Measurements from ENCODE around the gene DDX27. TPM values are rescaled to one million over a fixed set of nuclear protein-coding genes. Genes with fewer than 3 reads are reported as not detected.
A peak's percentile ranks its signal among the peaks of the same experiment; 100 is the strongest.

Gene DDX27
- total and polyA plus RNA-seq, 2 of the 8 experiments (the other 6 are each of a cell fraction or from before 2014, with no cell fraction given) = 42.7 to 51.0 TPM

- peaks cover 63 to 72% of the 10 kb centered on the region in 2 experiments for H4K20me1 ChIP-seq (replicated peaks in 1 of 2; ENCODE audit: control insufficient read depth in 1 of 2, insufficient read depth in 2 of 2, low read length in 2 of 2)
- TF ChIP-seq MAFK (IDR thresholded peaks at IDR 0.05; ENCODE audit: low read depth, low read length) = no peak
- no peak for TF ChIP-seq CREB1 (IDR thresholded peaks at IDR 0.05)
- TF ChIP-seq RFX5 (IDR thresholded peaks at IDR 0.05; ENCODE audit: borderline replicate concordance, low read depth, low read length) = no peak
- TF ChIP-seq SIN3A (conservative IDR thresholded peaks at IDR 0.05 in 1 of 2, IDR thresholded peaks at IDR 0.05 in 1 of 2; ENCODE audit: low read depth in 1 of 2, low read length in 2 of 2) = 0 out of 4 replicates have a peak, but pooled peaks of 1 of the 2 experiments have one; percentile 51
- peak; percentile 29; the same call in 1 of the 2 replicates for TF ChIP-seq CHD2 (IDR thresholded peaks at IDR 0.05; ENCODE audit: low read length)
- TF ChIP-seq POLR2AphosphoS5 (IDR thresholded peaks at IDR 0.05; ENCODE audit: low read depth, low read length) = peak; percentile 81
- no peak for TF ChIP-seq ATF3 (IDR thresholded peaks at IDR 0.05; ENCODE audit: insufficient read depth, low read depth, low read length)
- peak; percentile 60 to 87 for TF ChIP-seq POLR2A (IDR thresholded peaks at IDR 0.05; ENCODE audit: control extremely low read depth in 1 of 2, low read depth in 2 of 2, low read length in 2 of 2)
- no peak for TF ChIP-seq JUN (IDR thresholded peaks at IDR 0.05; ENCODE audit: low read depth, low read length)
Observed at GRCh38 chr20:49283703-49284625, 64.7 kb downstream of the DDX27 start.

More at GRCh38 chr20:49283703-49284625, 64.7 kb downstream of the DDX27 start:
- Histone ChIP-seq H3K23me2 (ENCODE audit: low read depth, low read length) (peaks cover 37% of the 10 kb centered on the region), H3K27me3 (replicated peaks in 1 of 4; ENCODE audit: control insufficient read depth in 3 of 4, extremely low read depth in 1 of 4, insufficient read depth in 3 of 4, low read length in 3 of 4) (peaks cover 0 to 1% (median 0%) of the 10 kb centered on the region in 4 experiments; a peak in 1 of 7 replicates), H2BK15ac (ENCODE audit: low read length) (no peak overlapping the region), H3K79me2 (ENCODE audit: control insufficient read depth in 1 of 2, insufficient read depth in 2 of 2, low read length in 2 of 2) (peaks cover 55 to 92% of the 10 kb centered on the region in 2 experiments), H4K91ac (replicated peaks; ENCODE audit: insufficient read length, low read length) (no peak overlapping the region), H2BK120ac (replicated peaks; ENCODE audit: low read depth, low read length) (no peak overlapping the region), H3K14ac (ENCODE audit: insufficient read length) (no peak overlapping the region), H3K4me2 (ENCODE audit: insufficient read depth in 1 of 2, low read depth in 2 of 2, low read length in 2 of 2) (peak overlapping the region; percentile 97), H2BK20ac (ENCODE audit: low read length) (no peak overlapping the region), H3K23ac (ENCODE audit: insufficient read length) (no peak overlapping the region), H3K36me3 (ENCODE audit: control insufficient read depth in 2 of 4, insufficient read depth in 4 of 4, low read length in 3 of 4) (peaks cover 86 to 100% (median 98%) of the 10 kb centered on the region in 4 experiments), H3K9ac (replicated peaks in 1 of 4; ENCODE audit: extremely low read depth in 1 of 4, low read depth in 3 of 4, low read length in 3 of 4) (peak overlapping the region in 3 of 4 experiments; percentile 25 to 98 (median 98); a peak in 4 of 7 replicates), H2BK5ac (ENCODE audit: low read depth, low read length) (no peak overlapping the region), H3K27ac (ENCODE audit: low read depth, low read length) (peak overlapping the region; percentile 2; the same call in 1 of the 2 replicates), H4K8ac (ENCODE audit: extremely low read depth, insufficient read depth, low read length) (no peak overlapping the region), H3K56ac (replicated peaks; ENCODE audit: insufficient read length, low read depth, low read length) (no peak overlapping the region), H2BK12ac (ENCODE audit: low read depth, low read length) (no peak overlapping the region), H3K4me3 (ENCODE audit: extremely low read depth in 1 of 4, insufficient read depth in 2 of 4, low read depth in 3 of 4, low read length in 4 of 4) (peak overlapping the region; percentile 73 to 97 (median 92); a peak in 7 of 8 replicates), H4K5ac (ENCODE audit: insufficient read length, low read depth, low read length) (no peak overlapping the region), H3K18ac (ENCODE audit: extremely low read depth, low read length) (no peak overlapping the region), H3K9me3 (ENCODE audit: insufficient read depth in 2 of 2, low read depth in 1 of 2, low read length in 1 of 2) (no peaks in the 10 kb centered on the region), H3K4ac (replicated peaks; ENCODE audit: insufficient read length, low read depth, low read length) (no peak overlapping the region), H2AFZ (ENCODE audit: low read length) (no peak overlapping the region), H3K79me1 (ENCODE audit: low read depth, low read length) (peaks cover 3% of the 10 kb centered on the region), H3K4me1 (replicated peaks in 1 of 4; ENCODE audit: control insufficient read depth in 3 of 4, insufficient read depth in 4 of 4, low read length in 3 of 4) (peaks cover 3 to 16% (median 12%) of the 10 kb centered on the region in 4 experiments; a peak in 6 of 7 replicates), H2AK5ac (ENCODE audit: low read depth, low read length) (no peak overlapping the region)
- ChIA-PET POLR2A (ENCODE audit: partially characterized antibody) (interaction anchor here (0.6 to 18.5 kb wide), 14 partner anchors 6 to 488 kb away, joined by 3 to 1132 read pairs (median 4); no protein-coding TSS in a partner anchor), CTCF (ENCODE audit: partially characterized antibody) (interaction anchor here (0.7 to 4.7 kb wide), 7 partner anchors 18 to 67 kb away, joined by 3 to 53 read pairs (median 5); no protein-coding TSS in a partner anchor)
- WGBS, 2 experiments (ENCODE audit: extremely low coverage in 1 of 2, insufficient coverage in 1 of 2, insufficient read length in 1 of 2, insufficient replicate concordance in 2 of 2, low coverage in 1 of 2, low lambda C conversion rate in 2 of 2, missing lambda C conversion rate in 1 of 2) = 71% methylated on average over 3 of the region's 3 CpGs; no CpG with 5 or more reads in 1 of the 2 experiments
- FAIRE-seq (no peak), DNase-seq (ENCODE audit: low read depth in 1 of 2, low spot score in 2 of 2) (no peak)

All from H1 (cell line).